Astrocyte (in vitro differentiated cells and primary cell): ENCODE measurements around the gene GAB1. TPM values are rescaled to one million over a fixed set of nuclear protein-coding genes. Genes with fewer than 3 reads are reported as not detected.
A peak's percentile ranks its signal among the peaks of the same experiment; 100 is the strongest.

Experiments used
- DNase-seq: peaks from one replicate; pipeline ENCODE4 v3.0.0-alpha.2; 2010; ENCODE audit warnings: low read depth
- FAIRE-seq: peaks from 2 replicates; lab custom pipeline; 2011; peaks lifted over from hg19 to GRCh38; lab: Jason Lieb, UNC
- H2AFZ ChIP-seq: 2 replicates; pipeline ENCODE4 v1.6.0; 2012; ENCODE audit warnings: low read depth, low read length, inconsistent platforms
- H3K27ac ChIP-seq: 2 replicates; pipeline ENCODE4 v1.5.1; 2011; ENCODE audit warnings: low read depth, low read length, inconsistent platforms
- H3K27me3 ChIP-seq: 2 replicates; pipeline ENCODE4 v1.6.0; 2011; ENCODE audit warnings: low read length, inconsistent platforms; ENCODE audit not compliant: insufficient read depth
- H3K36me3 ChIP-seq: 2 replicates; pipeline ENCODE4 v1.5.1; 2011; ENCODE audit warnings: low read length, inconsistent platforms; ENCODE audit not compliant: insufficient read depth
- H3K4me1 ChIP-seq: 2 replicates; pipeline ENCODE4 v1.5.1; 2011; ENCODE audit warnings: low read length, inconsistent platforms; ENCODE audit not compliant: insufficient read depth
- H3K4me2 ChIP-seq: 2 replicates; pipeline ENCODE4 v1.6.0; 2012; ENCODE audit warnings: low read length, inconsistent platforms
- H3K4me3 ChIP-seq: 2 replicates; pipeline ENCODE4 v1.5.1; 2011; ENCODE audit warnings: low read depth, mild to moderate bottlenecking, low read length, inconsistent platforms; ENCODE audit not compliant: insufficient read depth
- H3K79me2 ChIP-seq: 2 replicates; pipeline ENCODE4 v1.6.0; 2012; ENCODE audit warnings: mild to moderate bottlenecking, low read length, inconsistent platforms; ENCODE audit not compliant: insufficient read depth
- H3K9ac ChIP-seq: 2 replicates; pipeline ENCODE4 v1.6.0; 2012; ENCODE audit warnings: mild to moderate bottlenecking, low read length, inconsistent platforms
- H3K9me3 ChIP-seq: 2 replicates; pipeline ENCODE4 v1.5.1; 2012; ENCODE audit warnings: low read depth, mild to moderate bottlenecking, low read length, inconsistent platforms; ENCODE audit not compliant: insufficient read depth
- H4K20me1 ChIP-seq: 2 replicates; pipeline ENCODE4 v1.6.0; 2012; ENCODE audit warnings: low read length, inconsistent platforms; ENCODE audit not compliant: insufficient read depth
- H3K27ac Mint-ChIP-seq: one replicate; pipeline ENCODE4 v1.8.0; 2021; ENCODE audit warnings: mild to moderate bottlenecking, mixed read lengths; ENCODE audit not compliant: unreplicated experiment
- H3K27me3 Mint-ChIP-seq: one replicate; pipeline ENCODE4 v1.8.0; 2021; ENCODE audit warnings: low read depth, mixed read lengths; ENCODE audit not compliant: unreplicated experiment
- H3K36me3 Mint-ChIP-seq: one replicate; pipeline ENCODE4 v1.8.0; 2021; ENCODE audit warnings: low read depth, mixed read lengths; ENCODE audit not compliant: unreplicated experiment
- H3K4me1 Mint-ChIP-seq: one replicate; pipeline ENCODE4 v1.8.0; 2021; ENCODE audit warnings: low read depth, mixed read lengths; ENCODE audit not compliant: unreplicated experiment
- H3K4me3 Mint-ChIP-seq: one replicate; pipeline ENCODE4 v1.8.0; 2021; ENCODE audit warnings: mild to moderate bottlenecking, moderate library complexity, mixed read lengths; ENCODE audit not compliant: unreplicated experiment
- H3K9me3 Mint-ChIP-seq: one replicate; pipeline ENCODE4 v1.8.0; 2021; ENCODE audit warnings: mild to moderate bottlenecking, mixed read lengths; ENCODE audit not compliant: unreplicated experiment
- EZH2 ChIP-seq: IDR thresholded peaks from 2 replicates; pipeline ENCODE4 v1.6.1; 2012; ENCODE audit warnings: mild to moderate bottlenecking, low read length, inconsistent platforms; ENCODE audit not compliant: insufficient read depth
- total RNA-seq: library from RNA; stranded (reverse); gene quantifications from 2 replicates; pipeline ENCODE4 v1.2.1, GENCODE V29; 2021
- TF ChIP-seq, protein P1 (sequence below): IDR thresholded peaks from 2 replicates; pipeline ENCODE4 v1.5.1; 2011; ENCODE audit warnings: low read depth, mild to moderate bottlenecking, inconsistent platforms, low read length, moderate library complexity; ENCODE audit not compliant: insufficient read depth

The GAB1 gene
- total RNA-seq, 1 donor from 2014 or later, result 12.4 TPM

DNA sequence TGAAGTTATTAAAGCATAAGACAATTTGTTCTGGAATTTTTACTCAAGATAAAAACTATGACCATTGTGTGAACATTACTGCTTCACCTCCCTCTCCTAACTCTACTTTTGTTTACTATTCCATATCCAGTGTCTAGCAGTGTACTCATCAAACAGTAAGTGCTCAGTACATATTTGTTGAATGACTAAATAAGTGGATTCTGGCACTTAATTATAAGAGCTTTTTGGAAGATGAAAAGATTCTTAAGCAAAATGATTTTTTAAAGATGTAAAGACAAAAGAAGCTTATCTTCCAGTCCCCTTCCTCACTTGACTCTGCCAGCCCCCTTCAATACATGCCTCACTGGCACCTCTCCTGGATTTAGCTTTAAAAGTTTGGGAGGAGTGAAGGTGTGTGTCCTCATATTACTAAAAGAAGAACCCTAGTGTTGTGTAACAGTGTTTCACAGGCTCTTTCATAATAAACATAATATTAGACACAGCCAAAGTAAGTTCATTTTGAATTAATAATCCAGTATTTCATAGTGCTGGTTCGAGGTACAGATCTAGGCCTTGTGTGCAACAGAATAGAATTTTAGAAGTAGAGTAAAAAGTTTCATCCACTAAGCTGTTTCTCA, 53.0 kb downstream of the GAB1 start:
- H3K9me3 ChIP-seq, result no peaks in the 10 kb centered on the region
- no peak for FAIRE-seq
- H2AFZ ChIP-seq, result no peak overlapping the region
- no peak for TF ChIP-seq EZH2
- TF ChIP-seq, protein P1, sequence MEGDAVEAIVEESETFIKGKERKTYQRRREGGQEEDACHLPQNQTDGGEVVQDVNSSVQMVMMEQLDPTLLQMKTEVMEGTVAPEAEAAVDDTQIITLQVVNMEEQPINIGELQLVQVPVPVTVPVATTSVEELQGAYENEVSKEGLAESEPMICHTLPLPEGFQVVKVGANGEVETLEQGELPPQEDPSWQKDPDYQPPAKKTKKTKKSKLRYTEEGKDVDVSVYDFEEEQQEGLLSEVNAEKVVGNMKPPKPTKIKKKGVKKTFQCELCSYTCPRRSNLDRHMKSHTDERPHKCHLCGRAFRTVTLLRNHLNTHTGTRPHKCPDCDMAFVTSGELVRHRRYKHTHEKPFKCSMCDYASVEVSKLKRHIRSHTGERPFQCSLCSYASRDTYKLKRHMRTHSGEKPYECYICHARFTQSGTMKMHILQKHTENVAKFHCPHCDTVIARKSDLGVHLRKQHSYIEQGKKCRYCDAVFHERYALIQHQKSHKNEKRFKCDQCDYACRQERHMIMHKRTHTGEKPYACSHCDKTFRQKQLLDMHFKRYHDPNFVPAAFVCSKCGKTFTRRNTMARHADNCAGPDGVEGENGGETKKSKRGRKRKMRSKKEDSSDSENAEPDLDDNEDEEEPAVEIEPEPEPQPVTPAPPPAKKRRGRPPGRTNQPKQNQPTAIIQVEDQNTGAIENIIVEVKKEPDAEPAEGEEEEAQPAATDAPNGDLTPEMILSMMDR, result no peak
- H4K20me1 ChIP-seq, result no peaks in the 10 kb centered on the region
- DNase-seq, result peak; percentile 50
- Mint-ChIP-seq H3K27ac (no peak overlapping the region), H3K4me3 (no peak overlapping the region), H3K9me3 (no peaks in the 10 kb centered on the region), H3K27me3 (no peaks in the 10 kb centered on the region), H3K36me3 (peaks cover 2% of the 10 kb centered on the region), H3K4me1 (peaks cover 25% of the 10 kb centered on the region)
- no peak overlapping the region for H3K4me3 ChIP-seq
- no peaks in the 10 kb centered on the region for H3K27me3 ChIP-seq
- H3K9ac ChIP-seq, result no peak overlapping the region
- H3K36me3 ChIP-seq, result no peaks in the 10 kb centered on the region
- peaks cover 9% of the 10 kb centered on the region for H3K79me2 ChIP-seq
- H3K27ac ChIP-seq, result no peak overlapping the region
- H3K4me1 ChIP-seq, result peaks cover 7% of the 10 kb centered on the region
- no peak overlapping the region for H3K4me2 ChIP-seq

DNA sequence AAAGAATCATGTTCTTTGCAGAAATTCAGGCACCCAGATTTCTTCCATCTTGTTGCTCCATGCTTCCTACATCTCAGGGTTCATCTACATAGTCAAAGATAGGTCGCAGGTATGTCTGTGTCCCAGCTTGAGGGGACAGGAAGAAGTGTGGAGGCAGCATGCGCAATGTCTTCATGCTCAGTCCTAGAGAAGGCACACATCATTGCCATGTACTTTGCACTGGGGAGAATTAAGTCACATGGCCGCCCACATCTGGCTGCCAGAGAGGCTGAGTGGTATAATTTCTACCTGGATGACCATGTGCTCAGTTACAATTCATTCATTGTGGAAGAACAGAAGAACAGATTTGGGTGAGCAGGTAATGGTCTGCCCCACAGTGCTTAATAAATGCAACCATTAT, 54.1 kb downstream of the GAB1 start:
- Mint-ChIP-seq H3K4me1 (peaks cover 25% of the 10 kb centered on the region), H3K4me3 (no peak overlapping the region), H3K27ac (no peak overlapping the region), H3K9me3 (no peaks in the 10 kb centered on the region), H3K36me3 (peaks cover 2% of the 10 kb centered on the region), H3K27me3 (no peaks in the 10 kb centered on the region)
- Histone ChIP-seq H3K27me3 (no peaks in the 10 kb centered on the region), H3K4me3 (no peak overlapping the region), H4K20me1 (no peaks in the 10 kb centered on the region), H3K9me3 (no peaks in the 10 kb centered on the region), H3K79me2 (peaks cover 9% of the 10 kb centered on the region), H3K4me2 (no peak overlapping the region), H3K4me1 (peaks cover 7% of the 10 kb centered on the region), H3K9ac (no peak overlapping the region), H3K36me3 (no peaks in the 10 kb centered on the region), H2AFZ (no peak overlapping the region), H3K27ac (no peak overlapping the region)
- FAIRE-seq, result no peak
- DNase-seq, result no peak
- TF ChIP-seq EZH2, result no peak
- TF ChIP-seq, protein P1, result no peak

DNA sequence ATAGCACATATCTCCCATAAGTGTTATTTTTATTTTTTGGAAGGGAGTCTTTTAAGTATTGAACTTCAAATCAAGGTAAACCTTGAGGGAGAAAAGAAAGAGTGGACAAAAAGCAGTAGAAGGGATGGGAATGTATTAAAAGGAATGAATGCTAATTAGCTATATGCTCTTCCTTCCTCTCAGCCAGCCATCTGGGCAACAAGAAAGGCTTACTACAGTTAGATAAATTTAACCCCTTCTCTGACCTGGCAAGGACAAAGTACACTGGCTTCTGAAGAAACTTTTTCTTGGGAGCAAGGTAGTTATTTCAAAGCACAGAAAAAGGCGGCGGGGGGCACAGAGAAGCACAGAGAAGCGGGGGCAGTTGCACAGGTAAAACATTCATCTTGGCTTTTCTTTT, 54.6 kb downstream of the GAB1 start:
- H3K79me2 ChIP-seq, result peaks cover 9% of the 10 kb centered on the region
- no peaks in the 10 kb centered on the region for H3K36me3 ChIP-seq
- peak overlapping the region; percentile 21 for H3K4me2 ChIP-seq
- Mint-ChIP-seq H3K4me1 (peaks cover 25% of the 10 kb centered on the region), H3K36me3 (peaks cover 2% of the 10 kb centered on the region), H3K9me3 (no peaks in the 10 kb centered on the region), H3K27me3 (no peaks in the 10 kb centered on the region), H3K4me3 (no peak overlapping the region), H3K27ac (peak overlapping the region; percentile 34)
- H4K20me1 ChIP-seq, result no peaks in the 10 kb centered on the region
- DNase-seq (no peak), FAIRE-seq (no peak)
- no peak for TF ChIP-seq EZH2
- TF ChIP-seq, protein P1, result no peak
- H3K27ac ChIP-seq, result no peak overlapping the region
- H3K27me3 ChIP-seq, result no peaks in the 10 kb centered on the region
- H3K4me1 ChIP-seq, result peaks cover 7% of the 10 kb centered on the region
- no peaks in the 10 kb centered on the region for H3K9me3 ChIP-seq
- no peak overlapping the region for H3K9ac ChIP-seq
- H3K4me3 ChIP-seq, result no peak overlapping the region
- no peak overlapping the region for H2AFZ ChIP-seq
